GM19372 (cell line): ENCODE measurements around the gene SHC3.

Experiments
- ATAC-seq: cut with Tn5 transposase; IDR thresholded peaks from one replicate; pipeline ENCODE4 v1.9.1; 2021; ENCODE audit warnings: mild to moderate bottlenecking, low read depth, moderate library complexity; ENCODE audit not compliant: unreplicated experiment

The SHC3 gene

DNA sequence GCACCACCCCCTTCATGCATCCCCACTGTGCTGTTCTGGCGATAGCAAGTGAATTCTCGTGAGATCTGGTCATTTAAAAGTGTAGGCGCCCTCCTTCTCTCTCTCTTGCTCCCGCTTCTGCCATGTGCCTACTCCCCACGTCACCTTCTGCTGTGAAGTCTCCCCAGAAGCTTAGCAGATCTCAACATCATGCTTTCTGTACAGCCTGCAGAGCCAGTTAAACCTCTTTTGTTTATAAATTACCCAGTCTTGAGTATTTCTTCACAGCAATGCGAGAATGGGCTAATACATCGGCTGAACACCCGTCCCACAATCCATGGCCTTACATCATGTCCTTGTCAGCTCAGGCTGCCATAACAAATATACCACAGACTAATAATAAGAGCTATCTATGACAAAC is 17.4 kb downstream of the SHC3 start:
- ATAC-seq = no peak

DNA sequence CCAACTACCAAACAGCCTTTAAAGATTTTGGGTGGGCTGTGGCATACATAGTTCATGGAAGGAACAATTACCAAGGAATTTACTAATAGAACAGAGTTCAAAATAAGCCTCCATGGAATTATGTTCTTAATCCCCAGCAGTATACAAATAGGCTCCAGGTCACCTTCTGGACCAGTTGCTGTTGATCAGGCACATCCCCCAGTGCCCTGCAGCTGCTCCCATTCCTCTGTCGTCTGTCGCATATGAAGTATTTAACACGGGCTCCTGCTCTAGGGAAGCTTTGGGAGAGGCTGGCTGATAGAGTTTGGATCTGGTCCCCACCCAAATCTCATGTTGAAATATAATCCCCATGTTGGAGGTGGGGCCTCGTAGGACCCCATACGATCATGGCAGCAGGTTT is 17.8 kb downstream of the SHC3 start:
- ATAC-seq = no peak

DNA sequence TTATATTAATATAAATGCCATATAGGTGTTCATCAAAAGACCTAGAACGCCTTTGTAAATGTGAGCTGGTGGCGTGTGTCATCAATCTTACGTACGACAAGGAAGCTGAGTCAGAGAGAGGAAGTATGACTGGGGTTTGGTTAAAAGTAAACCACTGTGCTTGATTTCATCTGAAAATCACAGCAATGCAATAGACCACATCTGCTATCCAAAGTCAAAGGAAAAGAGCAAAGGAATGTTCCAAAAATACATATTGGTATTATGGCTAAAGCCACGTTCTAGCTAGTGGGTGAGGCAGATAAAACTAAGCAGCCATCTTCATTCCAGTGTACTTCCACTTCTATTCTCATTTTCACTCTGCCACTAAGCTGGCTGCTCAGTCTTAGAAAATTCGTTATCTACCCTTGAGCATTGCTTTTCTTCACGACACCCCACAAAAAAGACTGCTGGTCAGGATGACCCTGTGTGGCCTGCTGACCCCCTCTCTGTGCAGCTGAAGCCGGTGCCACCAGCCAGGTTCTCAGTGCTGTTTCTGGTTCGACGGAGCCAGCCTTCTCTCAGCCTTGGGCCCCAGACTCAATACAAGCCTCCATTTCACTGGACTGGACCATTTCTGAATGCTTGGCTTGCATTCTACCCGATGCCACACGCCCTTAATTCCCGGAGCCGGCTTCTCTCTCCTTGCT is 23.8 kb downstream of the SHC3 start:
- no peak for ATAC-seq

DNA sequence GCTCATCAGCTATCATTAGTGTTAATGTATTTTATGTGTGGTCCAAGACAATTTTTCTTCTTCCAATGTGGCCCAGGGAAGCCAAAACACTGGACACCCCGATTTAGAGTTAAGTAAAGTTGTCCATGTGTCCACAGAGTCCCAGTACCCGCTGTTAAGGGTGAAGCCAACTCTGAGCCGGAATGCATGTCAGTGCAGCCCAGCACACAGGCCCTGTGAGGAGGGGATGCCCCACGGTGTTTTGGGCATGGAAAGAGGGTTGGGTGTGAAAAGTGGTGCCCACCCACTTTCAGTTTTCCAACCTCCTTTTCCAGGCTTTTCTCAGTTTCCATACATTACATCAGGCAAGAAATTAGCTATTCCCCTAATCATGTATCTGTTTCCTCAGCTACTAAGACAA is 24.4 kb downstream of the SHC3 start:
- ATAC-seq = no peak

DNA sequence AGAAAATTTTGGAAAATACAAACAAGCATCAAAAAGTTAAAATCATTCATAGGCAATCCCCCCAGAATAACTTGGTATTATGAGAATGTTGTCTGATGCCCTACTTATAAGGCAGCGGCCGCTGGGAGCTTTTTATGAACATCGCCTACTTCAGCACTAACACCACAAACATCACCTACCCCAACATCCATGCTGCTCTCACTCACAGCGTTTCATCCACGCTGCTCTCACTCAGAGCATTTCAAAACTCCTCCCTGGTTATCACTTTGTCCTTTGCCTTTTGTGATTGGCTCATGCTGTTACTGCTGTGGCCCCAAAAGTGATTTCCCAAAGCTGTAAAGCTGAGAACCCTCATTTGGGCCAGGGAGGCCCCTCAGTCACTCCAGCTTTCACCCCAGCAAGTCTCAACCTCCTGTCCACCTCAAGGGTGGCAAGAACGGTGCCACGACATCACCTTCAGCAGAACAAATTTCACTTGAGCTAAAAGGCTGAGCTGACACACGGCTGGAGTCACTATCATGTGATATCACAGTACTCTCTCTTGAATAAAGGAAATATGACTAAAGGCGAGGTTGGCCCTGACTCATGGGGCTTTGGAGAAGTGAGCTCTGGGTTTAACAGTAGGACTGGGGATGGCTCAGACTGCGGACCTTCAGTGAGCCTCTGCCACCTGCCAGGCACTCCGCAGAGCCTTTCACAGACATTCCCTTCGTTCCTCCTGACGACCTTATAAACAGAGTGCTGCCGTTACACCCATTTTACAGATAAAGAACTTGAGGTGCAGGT is 25.2 kb downstream of the SHC3 start:
- no peak for ATAC-seq

DNA sequence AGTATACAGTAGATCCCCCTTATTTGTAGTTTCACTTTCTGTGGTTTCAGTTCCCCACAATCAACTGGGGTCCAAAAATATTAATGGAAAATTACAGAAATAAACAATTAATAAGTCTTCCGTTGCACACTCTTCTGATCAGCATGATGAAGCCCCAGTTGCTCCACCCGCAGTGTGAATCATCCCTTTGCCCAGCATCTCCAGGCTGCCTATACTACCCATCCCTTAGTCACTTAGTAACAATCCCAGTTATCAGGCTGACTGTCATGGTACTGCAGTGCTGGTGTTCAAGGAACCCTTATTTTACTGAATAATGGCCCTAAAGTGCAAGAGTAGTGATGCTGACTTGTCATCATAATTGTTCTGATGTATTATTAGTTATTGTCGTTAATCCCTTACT is 28.9 kb downstream of the SHC3 start:
- no peak for ATAC-seq

DNA sequence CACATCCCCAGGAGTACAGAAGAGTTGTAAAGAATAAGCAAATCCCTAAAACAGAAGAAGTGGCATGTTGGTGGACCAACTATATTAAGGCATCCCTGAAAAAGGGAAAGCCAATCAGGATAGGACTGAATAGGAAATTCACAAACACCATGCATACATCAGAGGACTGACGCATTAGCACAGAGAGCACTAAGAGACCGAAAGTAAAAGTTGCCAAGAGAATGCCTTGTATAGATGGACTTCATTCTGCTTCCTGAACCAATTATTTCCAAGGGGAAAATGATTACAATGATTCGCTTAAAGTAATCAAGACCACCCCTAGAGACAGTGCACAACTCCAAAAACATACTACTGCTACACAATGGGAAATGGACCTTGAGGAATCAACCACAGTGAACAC is 33.5 kb downstream of the SHC3 start:
- ATAC-seq = no peak

DNA sequence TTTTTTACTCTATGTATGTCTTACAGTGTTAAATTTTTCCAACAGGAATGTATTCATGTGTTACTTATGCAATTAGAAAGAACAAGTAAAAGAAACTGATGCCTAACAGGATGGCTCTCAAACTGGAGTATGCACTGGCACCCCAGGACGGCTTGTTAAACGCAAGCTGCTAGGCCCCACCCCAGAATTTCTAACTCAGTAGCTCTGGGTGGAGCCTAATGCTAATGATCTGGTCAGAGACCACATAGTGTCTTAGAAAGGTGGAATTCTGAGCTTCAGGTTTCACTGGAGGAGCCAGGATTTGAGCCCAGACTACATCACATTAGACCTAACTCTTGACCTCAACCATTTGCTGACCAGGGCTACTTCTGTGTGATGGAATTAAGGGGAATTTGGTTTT is 34.4 kb downstream of the SHC3 start:
- ATAC-seq = no peak

DNA sequence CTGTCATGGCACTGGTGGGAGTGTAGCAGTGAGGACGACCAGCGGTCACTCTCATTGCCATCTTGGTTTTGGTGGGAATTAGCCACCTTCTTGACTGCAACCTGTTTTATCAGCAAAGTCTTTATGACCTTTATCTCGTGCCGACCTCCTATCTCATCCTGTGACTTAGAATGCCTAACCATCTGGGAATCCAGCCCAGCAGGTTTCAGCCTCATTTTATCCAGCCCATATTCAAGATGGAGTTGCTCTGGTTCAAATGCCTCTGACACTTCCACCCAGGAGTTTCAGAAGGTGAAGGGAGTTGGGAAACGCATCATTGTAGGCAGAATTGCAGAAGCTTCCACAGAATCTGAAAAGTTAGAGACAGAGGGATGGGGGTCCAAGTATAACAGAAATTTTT is 35.4 kb downstream of the SHC3 start:
- no peak for ATAC-seq

DNA sequence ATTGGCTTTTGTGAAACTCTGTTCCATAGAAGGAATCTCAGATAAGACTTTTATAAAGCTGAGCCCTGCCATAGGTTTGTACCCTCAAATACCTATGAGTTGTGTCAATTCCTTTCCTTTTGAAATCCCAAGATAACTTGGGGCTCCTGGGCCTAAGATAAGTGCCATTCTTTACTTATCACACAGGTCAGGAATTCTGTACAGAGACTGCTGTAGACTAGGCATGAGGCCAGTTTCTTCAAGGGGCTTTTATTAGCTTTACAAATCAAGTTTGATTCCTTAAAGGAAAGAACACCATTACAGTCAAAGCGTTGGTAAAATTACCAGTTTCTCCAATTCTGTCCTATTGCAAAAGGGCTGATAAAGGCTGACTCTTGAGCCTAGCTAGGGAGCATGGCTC is 39.2 kb downstream of the SHC3 start:
- ATAC-seq = no peak

DNA sequence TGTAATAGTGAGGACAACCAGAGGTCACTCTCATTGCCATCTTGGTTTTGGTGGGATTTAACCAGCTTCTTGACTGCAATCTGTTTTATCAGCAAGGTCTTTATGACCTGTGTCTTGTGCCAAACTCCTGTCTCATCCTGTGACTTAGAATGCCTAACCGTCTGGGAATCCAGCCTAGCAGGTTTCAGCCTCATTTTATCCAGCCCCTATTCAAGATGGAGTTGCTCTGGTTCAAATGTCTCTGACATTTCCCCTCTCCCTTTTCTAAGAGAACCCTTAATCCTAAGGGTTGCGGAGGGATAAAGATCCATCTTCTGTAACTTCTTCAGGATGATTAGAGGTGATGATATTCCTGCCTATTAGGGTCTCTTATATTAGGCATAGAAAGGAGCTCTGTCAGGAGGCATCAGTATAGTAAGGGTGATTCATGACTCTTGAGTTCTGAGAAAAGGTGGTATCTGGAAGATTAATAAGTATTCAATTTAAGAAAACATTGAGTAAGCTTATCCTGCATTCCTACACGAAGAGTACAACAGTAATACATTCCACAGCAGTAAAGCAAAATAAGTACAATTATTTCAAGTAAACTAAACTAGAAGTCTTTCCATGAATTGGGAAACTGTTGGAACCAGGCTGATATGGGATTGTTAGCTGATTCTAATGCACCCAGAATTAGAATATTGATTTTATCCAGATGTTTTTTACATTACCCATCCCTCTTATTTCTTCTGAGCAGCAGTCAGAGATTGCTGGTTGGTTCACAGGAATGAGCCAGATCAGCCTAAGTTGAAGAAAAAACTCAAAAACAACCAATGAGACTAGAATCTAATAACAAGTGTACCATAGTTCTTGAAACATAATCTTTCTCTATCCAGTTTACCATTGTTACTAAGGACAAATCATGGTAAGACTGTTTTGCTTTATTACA is 39.9 kb downstream of the SHC3 start:
- ATAC-seq = no peak

DNA sequence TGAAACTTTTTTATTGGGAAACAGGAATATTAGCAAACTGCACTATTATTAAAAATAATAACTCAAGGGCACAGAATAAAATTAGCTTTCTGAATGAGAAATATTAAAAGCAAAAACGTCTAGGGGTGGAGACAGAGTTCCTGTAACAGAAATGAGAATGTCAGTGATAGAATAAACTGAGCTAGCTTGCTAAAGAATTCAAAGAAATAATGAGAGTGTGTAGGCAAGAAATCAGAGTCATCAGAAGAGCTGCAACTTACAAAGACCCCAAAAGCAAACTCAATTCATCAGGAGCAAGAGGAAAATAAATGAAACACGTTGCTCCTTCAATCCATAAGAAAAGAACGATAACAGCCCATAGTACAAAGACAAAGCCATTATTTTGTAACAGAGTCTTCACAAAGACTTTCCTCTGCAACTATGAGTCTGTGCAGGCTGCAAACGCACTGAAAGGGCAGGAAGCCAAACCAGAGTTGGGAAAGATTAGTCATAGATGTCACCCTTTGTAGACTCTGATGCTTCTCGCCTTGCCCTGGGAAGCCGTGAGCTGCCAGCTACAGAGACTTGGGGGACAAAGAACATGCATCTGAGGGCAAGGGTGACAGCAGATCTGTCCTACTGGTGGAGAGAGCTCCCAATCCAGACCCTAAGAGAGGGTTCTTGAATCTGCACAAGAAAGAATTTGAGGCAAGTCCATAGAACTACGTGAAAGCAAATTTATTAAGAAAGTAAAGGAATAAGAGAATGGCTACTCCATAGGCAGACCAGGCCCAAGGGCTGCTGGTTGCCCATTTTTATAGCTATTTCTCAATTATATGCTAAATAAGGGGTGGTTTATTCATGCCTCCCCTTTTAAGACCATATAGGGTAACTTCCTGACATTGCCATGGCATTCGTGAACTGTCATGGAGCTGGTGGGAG is 40.8 kb downstream of the SHC3 start:
- ATAC-seq = no peak

DNA sequence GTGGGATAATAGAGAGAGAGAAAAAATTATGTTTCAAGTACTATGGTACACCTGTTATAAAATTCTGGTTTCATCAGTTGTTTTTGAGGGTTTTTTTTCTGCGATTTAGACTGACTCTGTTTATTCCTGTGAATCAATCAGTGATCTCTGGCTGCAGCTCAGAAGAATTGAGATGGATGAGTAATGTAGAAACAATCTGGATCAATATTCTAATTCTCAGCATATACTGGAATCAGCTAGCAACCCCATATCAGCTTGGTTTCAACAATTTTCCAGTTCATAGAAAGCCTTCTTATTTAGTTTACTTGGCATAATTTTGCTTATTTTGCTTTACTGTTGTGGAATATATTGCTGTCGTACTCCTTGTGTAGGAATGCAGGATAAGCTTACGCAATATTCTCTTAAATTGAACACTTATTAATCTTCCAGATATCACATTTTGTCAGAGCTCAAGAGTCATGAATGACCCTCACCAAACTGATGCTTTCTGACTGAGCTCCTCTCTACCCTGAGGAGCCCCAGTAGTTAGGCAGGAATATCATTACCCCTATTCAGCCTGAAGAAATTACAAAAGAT is 42.9 kb downstream of the SHC3 start:
- ATAC-seq = no peak

DNA sequence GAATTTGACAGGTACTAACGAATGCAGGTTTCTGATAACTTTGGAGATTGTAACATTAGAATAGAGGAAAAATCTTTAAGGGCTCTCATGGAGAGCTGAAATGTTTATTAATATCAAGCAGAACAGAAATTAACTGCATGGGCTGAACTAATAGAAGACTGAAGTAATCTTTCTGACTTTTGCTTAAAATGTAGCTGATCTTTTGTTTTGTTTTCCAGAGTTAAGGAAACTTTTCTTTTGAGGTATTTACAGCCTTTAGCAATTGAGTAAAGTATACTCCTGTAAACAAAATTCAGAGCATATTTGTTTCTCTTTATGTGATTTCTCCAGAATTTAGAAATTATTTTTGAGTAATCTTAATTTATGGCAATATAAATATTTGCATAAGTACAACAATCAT is 43.9 kb downstream of the SHC3 start:
- ATAC-seq = no peak

DNA sequence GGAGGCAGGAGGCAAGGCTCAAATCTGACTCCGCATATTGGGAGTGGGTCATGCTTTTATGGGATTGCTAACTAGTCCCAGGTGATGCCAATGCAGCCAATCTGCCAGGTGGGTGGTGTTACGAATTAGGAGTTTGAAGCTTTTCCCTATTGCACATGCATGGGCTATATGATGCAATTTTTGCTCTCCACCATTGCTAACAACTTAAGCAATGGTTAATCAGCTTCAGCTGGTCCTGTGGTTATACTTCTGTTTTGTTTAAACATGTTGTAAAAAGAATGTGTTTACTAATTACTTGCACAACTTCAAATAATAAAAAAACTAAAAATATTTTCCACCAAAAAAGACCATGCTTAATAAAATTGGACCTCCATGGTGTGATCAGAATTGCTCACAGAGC is 55.7 kb downstream of the SHC3 start:
- no peak for ATAC-seq

DNA sequence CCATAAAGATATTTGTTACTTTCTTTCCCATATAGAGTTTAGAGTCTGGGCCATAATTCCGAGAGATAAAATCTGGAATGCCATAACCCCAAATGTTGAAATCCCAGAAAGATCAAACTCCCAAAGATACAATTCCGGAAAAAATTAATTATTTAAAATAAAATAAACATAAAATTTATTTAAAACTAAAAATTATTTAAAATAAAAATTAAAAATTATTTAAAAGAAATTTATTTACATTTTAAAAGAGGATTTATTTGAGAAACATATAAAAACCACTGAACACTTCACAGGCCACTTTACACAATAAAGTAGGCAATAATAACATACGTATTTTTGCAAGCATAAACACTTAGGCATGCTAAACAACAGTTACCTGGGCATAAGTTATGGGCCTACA is 57.9 kb downstream of the SHC3 start:
- ATAC-seq = no peak

DNA sequence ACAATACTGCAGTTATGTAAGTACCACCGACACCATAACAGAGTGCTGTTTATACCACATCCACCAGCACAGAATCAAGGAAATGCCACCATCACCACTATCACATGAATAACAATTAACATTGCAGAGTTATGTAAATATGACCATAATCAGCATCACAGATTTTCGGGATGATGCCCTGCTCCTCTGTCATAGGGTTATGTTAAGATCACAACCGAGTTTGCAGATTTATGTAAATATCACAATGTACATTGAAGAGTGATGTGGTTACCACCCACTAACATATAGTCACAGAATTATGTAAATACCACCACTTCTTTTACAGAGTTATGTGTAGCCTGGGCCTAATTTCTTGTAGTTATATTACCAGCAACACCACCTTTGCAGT is 61.8 kb downstream of the SHC3 start:
- ATAC-seq = no peak

DNA sequence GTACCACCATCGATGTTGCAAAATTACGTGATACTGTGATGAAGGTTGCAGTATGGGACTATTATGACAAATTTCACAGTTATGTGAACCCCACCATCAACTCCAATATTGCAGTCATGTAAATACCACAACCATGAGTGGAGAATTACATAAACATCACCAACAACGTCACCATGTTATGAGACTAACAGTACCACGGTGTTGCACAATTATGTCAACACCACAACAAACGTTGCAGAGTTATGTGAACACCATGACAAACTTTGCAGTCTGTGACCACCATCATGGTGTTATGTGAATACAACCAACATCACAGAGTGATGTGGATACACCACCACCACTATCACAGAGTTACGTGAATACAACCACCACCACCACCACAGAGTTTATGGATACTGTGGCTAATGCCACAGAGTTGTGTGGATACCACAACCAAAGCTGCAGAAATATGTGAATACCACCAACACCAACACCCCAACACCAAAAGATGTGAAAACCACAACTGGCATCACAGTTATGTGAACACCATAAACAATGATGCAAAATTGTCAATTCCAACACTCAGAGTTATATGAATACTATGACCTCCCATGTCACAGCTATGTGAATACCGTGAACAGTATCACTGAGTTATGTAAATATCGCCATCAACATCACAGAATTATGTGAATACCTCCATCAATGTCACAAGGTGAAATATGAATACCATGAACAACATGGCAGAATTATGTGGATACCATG is 62.4 kb downstream of the SHC3 start:
- ATAC-seq = no peak

DNA sequence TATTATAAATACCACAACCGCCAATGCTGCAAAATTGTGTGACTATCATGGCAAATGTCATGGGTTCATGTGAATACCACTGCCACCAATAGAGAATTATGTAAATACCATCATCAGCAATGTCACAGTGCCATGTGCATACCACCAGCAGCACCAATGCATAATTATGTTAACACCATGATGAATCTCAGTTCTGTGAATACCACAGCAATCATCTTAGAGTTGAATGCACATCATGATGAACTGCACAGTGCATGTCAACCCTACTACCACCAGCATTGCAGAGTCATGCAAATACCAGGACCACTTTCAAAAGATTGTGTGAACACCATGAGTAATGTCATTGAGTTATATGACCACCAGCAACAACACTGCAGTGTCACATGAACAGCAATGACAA is 63.2 kb downstream of the SHC3 start:
- ATAC-seq = no peak
